ENCODE data around the gene FAM170B.

FAM170B gene

DNA sequence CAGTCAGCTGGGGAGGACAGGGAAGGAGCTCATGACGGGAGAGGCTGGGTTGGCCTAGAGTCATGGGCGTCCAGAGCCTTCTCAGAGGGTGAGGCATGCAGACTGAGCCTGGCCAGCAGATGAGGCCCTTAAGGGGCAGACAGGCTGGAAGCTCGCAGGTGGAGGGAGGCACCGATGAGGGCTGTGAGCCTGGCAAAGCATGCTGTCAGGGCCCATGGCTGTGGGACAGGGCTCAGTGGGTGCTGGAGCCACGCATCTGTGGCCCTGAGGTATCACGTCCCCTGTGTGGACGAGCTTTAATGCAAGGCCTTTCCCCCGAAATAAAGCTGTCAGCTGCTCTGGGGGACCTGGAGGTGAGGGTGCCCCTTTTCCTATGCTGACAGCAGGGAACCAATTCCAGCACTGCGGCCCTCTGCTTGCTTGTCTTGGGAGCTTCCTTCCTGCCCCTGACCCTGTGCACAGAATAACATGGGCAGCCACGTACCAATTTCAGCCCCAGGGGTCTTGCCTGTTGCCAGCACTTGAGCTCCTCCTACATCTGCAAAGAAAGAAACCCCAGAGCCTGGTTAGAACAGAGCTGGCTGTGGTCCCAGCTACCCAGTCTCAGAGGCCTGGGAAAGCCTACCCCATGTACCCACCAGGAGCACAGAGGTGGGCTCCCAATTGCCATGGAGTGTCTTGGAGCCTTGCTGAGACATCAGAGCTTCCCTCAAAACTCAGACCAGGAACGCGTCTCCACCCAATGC lies 33.8 kb upstream of the FAM170B start:
- no peak overlapping the region for H3K27ac ChIP-seq
- H3K4me3 ChIP-seq, result no peak overlapping the region
- TF ChIP-seq, protein P1, sequence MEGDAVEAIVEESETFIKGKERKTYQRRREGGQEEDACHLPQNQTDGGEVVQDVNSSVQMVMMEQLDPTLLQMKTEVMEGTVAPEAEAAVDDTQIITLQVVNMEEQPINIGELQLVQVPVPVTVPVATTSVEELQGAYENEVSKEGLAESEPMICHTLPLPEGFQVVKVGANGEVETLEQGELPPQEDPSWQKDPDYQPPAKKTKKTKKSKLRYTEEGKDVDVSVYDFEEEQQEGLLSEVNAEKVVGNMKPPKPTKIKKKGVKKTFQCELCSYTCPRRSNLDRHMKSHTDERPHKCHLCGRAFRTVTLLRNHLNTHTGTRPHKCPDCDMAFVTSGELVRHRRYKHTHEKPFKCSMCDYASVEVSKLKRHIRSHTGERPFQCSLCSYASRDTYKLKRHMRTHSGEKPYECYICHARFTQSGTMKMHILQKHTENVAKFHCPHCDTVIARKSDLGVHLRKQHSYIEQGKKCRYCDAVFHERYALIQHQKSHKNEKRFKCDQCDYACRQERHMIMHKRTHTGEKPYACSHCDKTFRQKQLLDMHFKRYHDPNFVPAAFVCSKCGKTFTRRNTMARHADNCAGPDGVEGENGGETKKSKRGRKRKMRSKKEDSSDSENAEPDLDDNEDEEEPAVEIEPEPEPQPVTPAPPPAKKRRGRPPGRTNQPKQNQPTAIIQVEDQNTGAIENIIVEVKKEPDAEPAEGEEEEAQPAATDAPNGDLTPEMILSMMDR (IDR thresholded peaks at IDR 0.05), result no peak
- no peaks in the 10 kb centered on the region for H3K4me1 ChIP-seq
- intact Hi-C loops (cut with DNase I; ENCODE audit: low total_unique reads), result no loop called here
- no peak for DNase-seq
- no peaks in the 10 kb centered on the region for H3K9me3 ChIP-seq
- no peaks in the 10 kb centered on the region for H3K27me3 ChIP-seq
- no peaks in the 10 kb centered on the region for H3K36me3 ChIP-seq

DNA sequence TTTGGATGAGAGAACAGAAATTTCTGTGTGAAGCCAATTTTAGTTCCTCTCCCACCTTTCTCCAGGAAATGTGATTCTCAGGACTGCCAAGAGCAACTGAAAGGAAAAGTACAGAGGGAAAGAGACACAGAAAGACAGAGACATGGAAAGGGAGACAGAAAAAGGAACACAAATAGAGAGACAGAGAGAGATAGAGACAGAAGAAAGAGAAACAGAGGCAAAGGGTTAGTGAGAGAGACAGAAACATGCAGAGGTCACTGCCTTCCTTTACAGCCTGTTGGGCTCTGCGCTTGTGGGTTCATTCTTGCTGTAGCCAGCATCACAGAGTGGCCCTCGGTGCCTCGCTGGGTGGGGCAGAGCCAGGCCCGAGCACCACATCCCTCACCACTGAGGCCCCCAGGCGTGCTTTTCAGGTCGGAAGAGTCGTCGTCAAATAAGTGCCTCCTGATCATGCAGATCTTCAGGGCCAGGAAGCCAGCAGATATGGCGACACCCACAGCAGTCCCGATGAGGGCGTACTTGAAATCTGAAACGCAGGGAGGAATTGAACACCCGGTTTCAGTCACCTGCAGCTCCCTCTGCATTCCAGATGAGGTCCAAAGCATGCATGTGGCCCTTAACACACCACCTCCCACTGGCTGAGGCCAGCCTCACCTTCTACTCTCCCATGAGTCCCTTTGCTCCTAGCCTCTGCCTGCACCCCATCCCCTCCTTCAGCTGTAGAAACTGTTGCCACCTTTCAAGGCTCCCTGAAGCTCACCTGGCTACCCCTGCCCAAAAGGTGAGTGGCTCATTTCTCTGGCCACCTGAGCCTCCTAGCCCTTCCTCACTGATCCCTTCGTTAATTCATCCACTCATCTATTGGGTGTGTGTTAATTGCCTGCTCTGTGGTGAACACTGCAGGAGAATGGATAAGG lies 32.9 kb upstream of the FAM170B start:
- TF ChIP-seq, protein P1 (IDR thresholded peaks at IDR 0.05), result no peak
- intact Hi-C loops (cut with DNase I; ENCODE audit: low total_unique reads), result no loop called here

DNA sequence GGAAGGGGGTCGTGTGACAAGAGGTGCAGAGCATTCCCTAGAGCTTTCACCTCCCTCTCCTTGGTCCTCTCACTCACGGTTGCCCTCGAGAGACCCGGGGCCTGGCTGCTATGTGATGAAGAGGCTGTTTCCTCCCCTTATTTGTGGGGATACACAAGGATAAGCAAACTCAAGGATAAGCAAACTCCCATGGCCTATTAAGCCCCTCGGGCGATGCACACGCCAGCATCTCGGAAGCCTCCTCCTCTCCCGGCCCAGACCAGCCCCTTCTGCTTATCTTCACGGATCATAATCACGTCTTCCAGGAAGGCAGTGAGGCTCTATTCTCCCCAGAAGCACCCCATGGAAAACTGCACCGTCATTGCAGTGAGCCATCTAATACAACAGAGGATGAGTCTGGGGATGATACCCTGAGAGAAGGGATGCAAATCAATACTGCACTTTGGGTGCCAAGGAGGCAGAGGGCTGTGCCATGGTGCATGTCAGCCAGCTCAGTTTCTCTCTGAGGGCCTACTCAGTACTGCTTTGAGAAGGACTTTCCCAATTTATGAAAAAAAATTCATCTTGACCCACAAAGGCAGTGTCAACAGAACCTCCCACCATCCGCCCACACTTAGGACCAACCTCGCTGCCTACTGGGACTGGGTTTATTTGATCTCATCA lies 32.1 kb upstream of the FAM170B start:
- H3K9me3 ChIP-seq, result no peaks in the 10 kb centered on the region
- intact Hi-C loops (cut with DNase I; ENCODE audit: low total_unique reads), result loop anchor here (2.0 kb wide), 1 partner anchor 185 kb away; no protein-coding TSS in a partner anchor
- no peaks in the 10 kb centered on the region for H3K27me3 ChIP-seq
- peaks cover 0 to 5% (median 0%) of the 10 kb centered on the region in 4 donors for H3K4me1 ChIP-seq
- H3K27ac ChIP-seq, result no peak overlapping the region
- TF ChIP-seq, protein P1 (IDR thresholded peaks at IDR 0.05), result no peak
- no peak for DNase-seq
- no peaks in the 10 kb centered on the region for H3K36me3 ChIP-seq
- no peak overlapping the region for H3K4me3 ChIP-seq

More for the DNA sequence above, 32.9 kb upstream of the FAM170B start:
- no peaks in the 10 kb centered on the region for H3K9me3 ChIP-seq
- H3K27me3 ChIP-seq, result no peaks in the 10 kb centered on the region
- H3K4me1 ChIP-seq, result peaks cover 0 to 1% (median 0%) of the 10 kb centered on the region in 4 donors
- H3K36me3 ChIP-seq, result no peaks in the 10 kb centered on the region
- no peak for DNase-seq
- H3K4me3 ChIP-seq, result no peak overlapping the region
- H3K27ac ChIP-seq, result no peak overlapping the region

DNA sequence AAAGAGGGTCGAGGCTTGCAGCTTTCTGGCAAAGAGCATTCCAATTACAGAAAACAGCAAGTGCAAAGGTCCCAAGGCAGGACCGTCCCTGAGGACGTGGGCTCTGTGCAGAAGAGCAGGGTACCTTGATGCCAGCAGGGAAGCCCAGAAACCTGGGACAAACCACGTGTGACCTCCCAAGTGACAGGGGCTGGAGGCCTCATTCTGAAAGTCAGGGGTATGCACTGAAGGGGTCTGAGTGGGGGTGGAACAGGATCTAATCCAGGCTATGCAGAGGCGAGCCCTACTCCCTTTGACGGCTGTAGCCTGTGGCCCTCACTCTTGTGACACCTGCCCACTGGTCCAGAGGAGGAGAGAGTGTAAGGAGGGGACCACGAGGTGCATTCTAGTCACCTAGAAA lies 31.4 kb upstream of the FAM170B start:
- no peak for DNase-seq
- peaks cover 0 to 5% (median 0%) of the 10 kb centered on the region in 4 donors for H3K4me1 ChIP-seq
- no peak overlapping the region for H3K27ac ChIP-seq
- TF ChIP-seq, protein P1 (IDR thresholded peaks at IDR 0.05), result no peak
- no peaks in the 10 kb centered on the region for H3K36me3 ChIP-seq
- no peaks in the 10 kb centered on the region for H3K27me3 ChIP-seq
- intact Hi-C loops (cut with DNase I; ENCODE audit: low total_unique reads), result loop anchor here (2.0 kb wide), 1 partner anchor 184 kb away; no protein-coding TSS in a partner anchor
- H3K4me3 ChIP-seq, result no peak overlapping the region
- no peaks in the 10 kb centered on the region for H3K9me3 ChIP-seq

DNA sequence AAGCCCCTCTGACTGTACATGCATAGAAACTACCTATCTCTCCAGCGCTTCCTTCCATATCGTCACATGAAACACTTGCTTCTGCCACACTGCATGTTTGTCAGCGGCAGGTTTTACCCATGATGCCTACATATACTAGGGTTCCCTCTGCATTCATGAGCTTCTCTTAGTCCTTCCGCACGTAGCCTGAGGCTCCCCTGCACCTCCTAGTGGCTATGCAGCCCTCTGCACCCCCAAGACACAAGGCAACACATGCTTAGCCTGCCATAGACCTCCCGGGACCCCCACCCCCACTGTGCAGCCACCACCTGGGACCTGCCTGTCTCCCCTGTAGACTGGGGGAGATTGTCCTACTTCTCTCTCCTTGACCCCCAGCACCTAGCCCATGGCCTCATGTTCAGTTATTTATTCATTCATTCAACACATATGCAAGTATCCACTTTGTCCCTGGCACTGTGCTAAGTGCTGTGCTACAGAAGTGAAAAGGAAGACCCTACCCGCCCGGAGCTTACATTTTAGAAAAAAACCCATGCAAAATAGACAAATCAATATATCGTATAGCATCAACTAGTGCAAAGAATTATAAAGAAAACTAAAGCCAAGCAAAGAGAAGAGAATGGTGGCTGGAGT lies 30.9 kb upstream of the FAM170B start:
- H3K27me3 ChIP-seq, result no peaks in the 10 kb centered on the region
- TF ChIP-seq, protein P1 (IDR thresholded peaks at IDR 0.05), result peak; percentile 57 to 67
- no peak for DNase-seq
- H3K9me3 ChIP-seq, result no peaks in the 10 kb centered on the region
- H3K36me3 ChIP-seq, result no peaks in the 10 kb centered on the region
- intact Hi-C loops (cut with DNase I; ENCODE audit: low total_unique reads), result loop anchor here (2.0 kb wide), 1 partner anchor 184 kb away; no protein-coding TSS in a partner anchor
- H3K4me3 ChIP-seq, result no peak overlapping the region
- H3K4me1 ChIP-seq, result peaks cover 0 to 5% (median 0%) of the 10 kb centered on the region in 4 donors
- H3K27ac ChIP-seq, result no peak overlapping the region
